ENCODE results near the gene GANAB. TPM values are rescaled to one million over a fixed set of nuclear protein-coding genes. Genes with fewer than 3 reads are reported as not detected.

Gene GANAB
- total RNA-seq, 1 donor = 203 TPM

DNA sequence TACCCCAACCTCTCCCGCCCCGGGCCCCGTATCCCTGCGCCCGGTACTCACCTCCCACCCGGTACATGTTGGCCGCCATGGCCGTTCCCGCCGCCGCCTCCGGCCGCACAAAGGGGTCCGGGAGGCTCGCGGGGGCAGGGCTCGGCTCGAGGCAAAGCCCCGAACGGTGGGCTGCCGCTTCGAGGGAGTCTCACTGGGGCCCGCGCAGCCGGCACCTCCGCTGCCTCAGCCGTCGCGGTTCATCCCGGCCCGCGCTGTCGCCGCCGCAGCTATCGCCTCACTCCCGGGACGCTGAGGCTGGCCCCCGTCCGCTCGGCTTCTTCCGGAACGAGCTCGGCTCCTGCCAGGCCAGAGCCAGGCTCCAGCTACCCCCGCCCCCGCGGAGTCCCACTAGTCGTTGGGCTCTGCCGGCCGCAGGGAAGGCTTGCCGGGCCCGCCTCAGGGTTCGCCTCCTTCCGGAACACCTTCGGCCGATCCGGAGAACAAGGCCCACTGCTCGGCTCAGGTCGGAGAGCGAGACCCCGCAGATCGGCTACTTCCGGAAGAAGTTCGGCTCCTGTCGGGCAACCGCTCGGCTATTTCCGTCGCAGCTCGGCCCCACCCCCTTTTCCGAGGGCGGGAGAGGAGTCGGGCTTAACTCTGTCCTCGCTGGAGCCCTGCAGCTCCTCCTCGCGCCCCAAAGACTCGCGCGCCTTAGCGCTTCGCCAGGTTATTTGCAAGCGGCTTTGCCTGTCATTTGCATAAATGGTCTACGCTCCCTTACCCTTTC, 44.9 kb downstream of the GANAB start, which contains the start of gene MTA2:
Gene MTA2 (minus strand): TSS at position 494 of the 769 bp plus-strand sequence. CDS start 415 bp downstream, at position 79.
- peak within 1 kb of the TSS; percentile 87 for H3K4me3 ChIP-seq (ENCODE audit: low read depth, low read length)
- TF ChIP-seq CTCF (IDR thresholded peaks at IDR 0.05; ENCODE audit: insufficient read depth, low read length) = no peak
- DNase-seq (ENCODE audit: low read depth) = peak; percentile 97

DNA sequence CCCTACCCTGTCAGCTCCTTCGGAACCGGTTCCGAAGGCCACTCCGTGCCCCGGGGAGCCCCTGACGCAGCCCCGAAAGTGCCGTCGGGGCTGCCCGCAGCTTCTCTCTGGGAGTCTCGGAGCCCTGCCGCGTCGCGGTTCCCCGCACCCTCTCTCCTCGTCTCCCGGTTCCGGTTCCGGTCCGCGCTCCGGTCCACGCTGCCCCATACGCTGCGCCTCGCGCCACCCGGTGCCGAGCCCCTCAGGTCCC, 45.4 kb downstream of the GANAB start:
- peak overlapping the region; percentile 87 for H3K4me3 ChIP-seq (ENCODE audit: low read depth, low read length)
- no peak for TF ChIP-seq CTCF (IDR thresholded peaks at IDR 0.05; ENCODE audit: insufficient read depth, low read length)
- no peak for DNase-seq (ENCODE audit: low read depth)

- TF ChIP-seq CTCF (IDR thresholded peaks at IDR 0.05; ENCODE audit: insufficient read depth, low read length) = no peak
- H3K4me3 ChIP-seq (ENCODE audit: low read depth, low read length) = peak overlapping the region; percentile 87
- DNase-seq (ENCODE audit: low read depth) = no peak
Measured at GRCh38 chr11:62600367-62601121, 45.9 kb downstream of the GANAB start.

DNA sequence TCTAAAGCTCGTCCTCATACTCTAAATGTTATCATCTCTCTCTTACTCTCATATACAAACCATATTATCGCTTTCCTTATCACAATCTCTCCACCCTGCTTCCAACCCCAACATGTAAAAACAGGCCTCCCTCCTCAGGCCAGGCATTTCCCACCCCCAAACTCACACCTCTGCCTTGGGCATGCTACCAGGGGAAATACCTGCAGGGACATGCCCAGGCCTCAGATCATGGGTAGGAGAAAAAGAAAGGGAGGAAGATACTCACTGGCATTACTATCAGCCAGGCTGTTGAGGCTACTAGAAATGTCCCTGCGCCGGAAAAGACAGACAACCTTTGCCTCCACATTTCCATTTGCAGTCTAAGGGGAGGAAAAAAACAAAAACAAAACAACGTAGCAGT, 46.5 kb downstream of the GANAB start:
- no peak for TF ChIP-seq CTCF (IDR thresholded peaks at IDR 0.05; ENCODE audit: insufficient read depth, low read length)
- peak overlapping the region; percentile 87 for H3K4me3 ChIP-seq (ENCODE audit: low read depth, low read length)
- DNase-seq (ENCODE audit: low read depth) = no peak

DNA sequence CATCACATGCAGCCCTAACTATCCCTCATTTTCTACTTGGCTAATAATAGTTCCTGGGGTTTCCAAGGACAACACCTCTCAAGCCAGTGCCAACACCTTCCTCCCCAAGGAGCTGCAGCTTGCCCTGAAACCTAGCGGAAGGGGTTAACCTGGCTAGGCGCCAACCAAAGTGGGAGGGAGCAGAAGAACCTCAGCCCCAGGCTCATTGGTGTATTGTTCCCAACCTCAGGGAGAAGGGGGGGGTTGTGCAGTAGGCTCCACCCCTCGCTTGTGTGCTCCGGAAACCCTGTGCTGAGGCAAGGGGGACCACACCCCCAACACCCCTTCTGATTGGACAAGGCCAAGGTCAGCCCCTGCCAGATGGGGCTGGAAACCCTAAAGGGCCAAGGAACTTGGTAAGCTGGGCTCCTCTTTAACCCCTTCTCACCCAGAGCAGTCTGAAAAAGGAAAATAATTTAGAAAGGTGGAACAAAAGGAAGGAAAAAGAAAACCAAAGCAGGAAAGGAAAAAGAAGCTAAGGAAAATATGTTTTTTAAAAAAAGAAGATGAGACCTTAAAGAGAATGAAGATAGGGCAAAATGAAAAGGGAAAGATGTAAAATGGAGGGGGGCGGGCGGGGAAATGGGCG, 47.2 kb downstream of the GANAB start:
- DNase-seq (ENCODE audit: low read depth) = peak; percentile 99
- TF ChIP-seq CTCF (IDR thresholded peaks at IDR 0.05; ENCODE audit: insufficient read depth, low read length) = no peak
- H3K4me3 ChIP-seq (ENCODE audit: low read depth, low read length) = peak overlapping the region; percentile 87

GRCh38 chr11:62595124-62595523, 51.3 kb downstream of the GANAB start:
- TF ChIP-seq CTCF (IDR thresholded peaks at IDR 0.05; ENCODE audit: insufficient read depth, low read length) = no peak
- no peak overlapping the region for H3K4me3 ChIP-seq (ENCODE audit: low read depth, low read length)

More at GRCh38 chr11:62595124-62595523, 51.3 kb downstream of the GANAB start:
- DNase-seq (ENCODE audit: low read depth) = no peak
